HepG2 (cell line): ENCODE measurements around the gene CARMIL3. TPM values are rescaled to one million over a fixed set of nuclear protein-coding genes. Genes with fewer than 3 reads are reported as not detected.
A peak's percentile ranks its signal among the peaks of the same experiment; 100 is the strongest.
"Not testable (repeated sequence)": the region's sequence is repeated elsewhere in the genome, so short reads cannot be mapped to it uniquely, and the experiment has no call there.

ENCODE experiments used
- ATAC-seq: fragments of 200-7000 bp; cut with Tn5 transposase; 3 replicates; pipeline ENCODE4 v1.9.1; 2020; ENCODE audit warnings: mild to moderate bottlenecking, moderate library complexity
- BruUV-seq: library from RNA; stranded (reverse); fragments of 400-500 nt; replicated peaks from 2 replicates; lab custom pipeline; 2021; lab: Mats Ljungman, UMichigan
- CTCF ChIA-PET: fragments of 300-600 bp; formaldehyde crosslinking; extraction: SDS; loops from one replicate; lab custom pipeline; 2021; ENCODE audit warnings: low total read pairs, inconsistent platforms, low intra/inter-chr PET ratio; lab: Yijun Ruan, JAX
- POLR2A ChIA-PET: fragments of 350-600 bp; sonication (Branson Sonifier 250); formaldehyde crosslinking; loops from one replicate; lab custom pipeline; 2020; ENCODE audit warnings: antibody characterized with exemption, inconsistent platforms; lab: Yijun Ruan, JAX
- DNase-seq: peaks from one replicate; pipeline ENCODE4 v3.0.0-alpha.2; 2015; ENCODE audit warnings: low spot score
- FAIRE-seq: peaks from 3 replicates; lab custom pipeline; 2011; peaks lifted over from hg19 to GRCh38; lab: Jason Lieb, UNC
- H2AFZ ChIP-seq: one replicate; pipeline ENCODE4 v1.6.1; 2011; ENCODE audit warnings: low read length, inconsistent platforms
- H3K27ac ChIP-seq: fragments of 300-600 bp; 3 replicates; pipeline ENCODE4 v1.8.0; 2011; ENCODE audit warnings: mixed run types, mild to moderate bottlenecking, mixed read lengths, low read length, inconsistent platforms; ENCODE audit not compliant: insufficient read depth; ENCODE audit errors: extremely low read length
- H3K27me3 ChIP-seq, 2 experiments: fragments of 200-600 bp in 1 of 2; 2 replicates in 1 of 2; 3 replicates in 1 of 2; pipeline versions ENCODE4 v1.6.0 to v1.8.0; 2011; ENCODE audit warnings: low read length in 2 of 2, mild to moderate bottlenecking in 2 of 2, moderate library complexity in 2 of 2, inconsistent platforms in 1 of 2; ENCODE audit not compliant: insufficient read depth in 2 of 2, control insufficient read depth in 1 of 2
- H3K36me3 ChIP-seq, 2 experiments: fragments of 200-600 bp in 1 of 2; replicated peaks in 1 of 2; 2 replicates in 1 of 2; 3 replicates in 1 of 2; pipeline versions ENCODE4 v1.5.1 to v1.8.0; 2011; ENCODE audit warnings: low read length in 2 of 2, inconsistent platforms in 1 of 2; ENCODE audit not compliant: insufficient read depth in 2 of 2, control insufficient read depth in 1 of 2
- H3K4me1 ChIP-seq: 2 replicates; pipeline ENCODE4 v1.5.1; 2012; ENCODE audit warnings: low read length, inconsistent platforms; ENCODE audit not compliant: insufficient read depth
- H3K4me2 ChIP-seq: 2 replicates; pipeline ENCODE4 v1.6.0; 2011; ENCODE audit warnings: low read depth, low read length, inconsistent platforms
- H3K4me3 ChIP-seq, 3 experiments: fragments of 200-600 bp in 1 of 3; sonication (generic), shearing (Covaris generic) in 1 of 3; replicated peaks in 1 of 3; 2 replicates each; pipeline ENCODE4 v1.5.1; 2011 to 2016; ENCODE audit warnings: low read length in 3 of 3, inconsistent platforms in 2 of 3, low read depth in 2 of 3, mild to moderate bottlenecking in 2 of 3, control low read depth in 1 of 3, mixed read lengths in 1 of 3; ENCODE audit not compliant: insufficient read depth in 1 of 3
- H3K79me2 ChIP-seq: one replicate; pipeline ENCODE4 v1.6.1; 2011; ENCODE audit warnings: low read length, inconsistent platforms; ENCODE audit not compliant: insufficient read depth
- H3K9ac ChIP-seq: 2 replicates; pipeline ENCODE4 v1.6.0; 2011; ENCODE audit warnings: mild to moderate bottlenecking, low read depth, low read length, inconsistent platforms; ENCODE audit not compliant: insufficient read depth
- H3K9me3 ChIP-seq: 2 replicates; pipeline ENCODE4 v1.5.1; 2012; ENCODE audit warnings: mild to moderate bottlenecking, low read length
- H4K20me1 ChIP-seq: 2 replicates; pipeline ENCODE4 v1.6.0; 2011; ENCODE audit warnings: inconsistent platforms, mild to moderate bottlenecking, low read length, moderate library complexity; ENCODE audit not compliant: insufficient read depth
- ATF7-NPFF ChIP-seq: sonication (generic); formaldehyde crosslinking; IDR thresholded peaks from 2 replicates; pipeline ENCODE4 v1.8.1; 2023; ENCODE audit warnings: mild to moderate bottlenecking, low read depth, missing genetic modification reagents, moderate library complexity
- BRD4 ChIP-seq: sonication (generic); formaldehyde crosslinking; IDR thresholded peaks from 2 replicates; pipeline ENCODE4 v1.4.0; 2020; ENCODE audit warnings: missing genetic modification reagents
- POGK ChIP-seq: sonication (generic); formaldehyde crosslinking; conservative IDR thresholded peaks from 2 replicates; pipeline ENCODE4 v1.8.0; 2022; ENCODE audit warnings: mild to moderate bottlenecking, moderate library complexity, missing genetic modification reagents
- TCF7 ChIP-seq: sonication (generic); IDR thresholded peaks from 2 replicates; pipeline ENCODE4 v1.6.1; 2016; ENCODE audit warnings: antibody characterized with exemption, low read depth
- ZFP1 ChIP-seq: IDR thresholded peaks from 2 replicates; pipeline ENCODE4 v1.6.1; 2016
- ZKSCAN1 ChIP-seq: fragments of 150-350 bp; IDR thresholded peaks from 2 replicates; pipeline ENCODE4 v1.6.1; 2014; ENCODE audit warnings: low read length
- ZNF350 ChIP-seq: sonication (generic); formaldehyde crosslinking; IDR thresholded peaks from 2 replicates; pipeline ENCODE4 v1.4.0; 2020; ENCODE audit warnings: mild to moderate bottlenecking, low read depth, missing genetic modification reagents, borderline replicate concordance
- ZNF383 ChIP-seq: sonication (generic); formaldehyde crosslinking; IDR thresholded peaks from 2 replicates; pipeline ENCODE4 v1.4.0; 2020; ENCODE audit warnings: missing genetic modification reagents, mild to moderate bottlenecking, borderline replicate concordance
- ZNF446 ChIP-seq: sonication (generic); formaldehyde crosslinking; IDR thresholded peaks from 2 replicates; pipeline ENCODE4 v1.5.0; 2020; ENCODE audit warnings: mild to moderate bottlenecking, missing genetic modification reagents
- ZNF501 ChIP-seq: sonication (generic); formaldehyde crosslinking; IDR thresholded peaks from 2 replicates; pipeline ENCODE4 v1.5.1; 2020; ENCODE audit warnings: mild to moderate bottlenecking, moderate library complexity, missing genetic modification reagents
- ZNF747 ChIP-seq: sonication (generic); formaldehyde crosslinking; IDR thresholded peaks from 2 replicates; pipeline ENCODE4 v1.8.1; 2023; ENCODE audit warnings: missing genetic modification reagents, mild to moderate bottlenecking, borderline replicate concordance
- WGBS: methylation state at CpG from one replicate; pipeline ENCODE4 v1.1.6; 2017; ENCODE audit warnings: low lambda C conversion rate; 5-methylcytosine and 5-hydroxymethylcytosine counted together
- in situ Hi-C: cut with HindIII; loops from 2 replicates; pipeline ENCODE4 v1.10.0; 2017; ENCODE audit warnings: low pct_unique_long_range_greater_than_20kb; ENCODE audit not compliant: extremely low pct_ligation_motif_present
- intact Hi-C: fragments of 100-400 bp; cut with micrococcal nuclease; formaldehyde crosslinking; loops from one replicate; pipeline ENCODE4 v1.10.0; 2022; ENCODE audit not compliant: unreplicated experiment
- polyA plus RNA-seq, 8 experiments: library from polyadenylated mRNA; depleted of rRNA in 3 of 8; stranded (reverse) in 7 of 8; unstranded in 1 of 8; fragments of >200 nt; fragmentation: Illumina TruSeq in 4 of 8; extraction: Trizol in 4 of 8; gene quantifications; 2 replicates each; pipeline versions ENCODE4 v1.2.1 to v1.2.3, GENCODE V29; 2011 to 2016; ENCODE audit warnings: low read depth in 4 of 8, missing spikeins in 1 of 8, mixed read lengths in 1 of 8; ENCODE audit not compliant: insufficient read depth in 1 of 8
- total RNA-seq, 5 experiments: library from RNA; depleted of rRNA; stranded (reverse); fragments of >200 nt; fragmentation: Illumina TruSeq; extraction: Trizol; gene quantifications; 2 replicates each; pipeline ENCODE4 v1.2.3, GENCODE V29; 2016; ENCODE audit warnings: low read depth in 1 of 5
- TF ChIP-seq, protein P1 (sequence below): sonication (generic); formaldehyde crosslinking; IDR thresholded peaks from 2 replicates; pipeline ENCODE4 v1.8.1; 2023; ENCODE audit warnings: mild to moderate bottlenecking, missing genetic modification reagents, borderline replicate concordance
- TF ChIP-seq, protein P2 (sequence below): sonication (generic); formaldehyde crosslinking; IDR thresholded peaks from 2 replicates; pipeline ENCODE4 v1.4.0; 2020; ENCODE audit warnings: missing genetic modification reagents

CARMIL3 gene
- total and polyA plus RNA-seq, 2 of the 13 experiments (the other 11 are each of a cell fraction or from before 2014, with no cell fraction given), result 0.27 to 0.55 TPM

GRCh38 chr14:24036963-24037657 lies 14.7 kb upstream of the CARMIL3 start:
- Histone ChIP-seq H3K4me3 (peak overlapping the region in 1 of 3 experiments; percentile 68; a peak in 2 of 6 replicates), H3K4me2 (peak overlapping the region; percentile 77), H3K9ac (peak overlapping the region; percentile 51; the same call in 1 of the 2 replicates), H3K4me1 (peaks cover 43% of the 10 kb centered on the region)
- H2AFZ ChIP-seq, ATAC-seq, FAIRE-seq, BruUV-seq, H3K79me2 ChIP-seq, H3K9me3 ChIP-seq, DNase-seq, H3K36me3 ChIP-seq, H3K27ac ChIP-seq, H4K20me1 ChIP-seq, H3K27me3 ChIP-seq: not testable (repeated sequence)
- POLR2A ChIA-PET, result interaction anchor here (1.8 kb wide), 1 partner anchor 78 kb away, joined by 4 read pairs; the partner anchor contains the start of genes DCAF11 and NRL
- in situ Hi-C loops (loop anchor here (10.0 kb wide), 1 partner anchor 52 kb away; the partner anchor contains the start of gene DHRS4L2), intact Hi-C loops (loop anchor here (1.0 to 10.0 kb wide), 4 partner anchors 23 to 312 kb away; no protein-coding TSS in a partner anchor)
- 31% methylated on average over 10 of the region's 10 CpGs for WGBS
- CTCF ChIA-PET, result interaction anchor here (0.8 to 4.0 kb wide), 2 partner anchors 24 to 53 kb away, joined by 4 to 85 read pairs; no protein-coding TSS in a partner anchor
- TF ChIP-seq, protein P1, sequence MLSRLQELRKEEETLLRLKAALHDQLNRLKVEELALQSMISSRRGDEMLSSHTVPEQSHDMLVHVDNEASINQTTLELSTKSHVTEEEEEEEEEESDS (CRISPR knock-in tag), result 0 out of 2 replicates have a peak, but pooled peaks have one; percentile 4
- peak; percentile 10 for TF ChIP-seq ZNF350 (CRISPR knock-in tag)
- peak; percentile 5; the same call in 1 of the 2 replicates for TF ChIP-seq ZNF446 (CRISPR knock-in tag)
- TF ChIP-seq ZKSCAN1, result 0 out of 2 replicates have a peak, but pooled peaks have one; percentile 2
- 0 out of 2 replicates have a peak, but pooled peaks have one; percentile 5 for TF ChIP-seq ATF7-NPFF
- 0 out of 2 replicates have a peak, but pooled peaks have one; percentile 12 for TF ChIP-seq ZNF747 (CRISPR knock-in tag)
- TF ChIP-seq ZNF383 (CRISPR knock-in tag), result 0 out of 2 replicates have a peak, but pooled peaks have one; percentile 5
- TF ChIP-seq, protein P2, sequence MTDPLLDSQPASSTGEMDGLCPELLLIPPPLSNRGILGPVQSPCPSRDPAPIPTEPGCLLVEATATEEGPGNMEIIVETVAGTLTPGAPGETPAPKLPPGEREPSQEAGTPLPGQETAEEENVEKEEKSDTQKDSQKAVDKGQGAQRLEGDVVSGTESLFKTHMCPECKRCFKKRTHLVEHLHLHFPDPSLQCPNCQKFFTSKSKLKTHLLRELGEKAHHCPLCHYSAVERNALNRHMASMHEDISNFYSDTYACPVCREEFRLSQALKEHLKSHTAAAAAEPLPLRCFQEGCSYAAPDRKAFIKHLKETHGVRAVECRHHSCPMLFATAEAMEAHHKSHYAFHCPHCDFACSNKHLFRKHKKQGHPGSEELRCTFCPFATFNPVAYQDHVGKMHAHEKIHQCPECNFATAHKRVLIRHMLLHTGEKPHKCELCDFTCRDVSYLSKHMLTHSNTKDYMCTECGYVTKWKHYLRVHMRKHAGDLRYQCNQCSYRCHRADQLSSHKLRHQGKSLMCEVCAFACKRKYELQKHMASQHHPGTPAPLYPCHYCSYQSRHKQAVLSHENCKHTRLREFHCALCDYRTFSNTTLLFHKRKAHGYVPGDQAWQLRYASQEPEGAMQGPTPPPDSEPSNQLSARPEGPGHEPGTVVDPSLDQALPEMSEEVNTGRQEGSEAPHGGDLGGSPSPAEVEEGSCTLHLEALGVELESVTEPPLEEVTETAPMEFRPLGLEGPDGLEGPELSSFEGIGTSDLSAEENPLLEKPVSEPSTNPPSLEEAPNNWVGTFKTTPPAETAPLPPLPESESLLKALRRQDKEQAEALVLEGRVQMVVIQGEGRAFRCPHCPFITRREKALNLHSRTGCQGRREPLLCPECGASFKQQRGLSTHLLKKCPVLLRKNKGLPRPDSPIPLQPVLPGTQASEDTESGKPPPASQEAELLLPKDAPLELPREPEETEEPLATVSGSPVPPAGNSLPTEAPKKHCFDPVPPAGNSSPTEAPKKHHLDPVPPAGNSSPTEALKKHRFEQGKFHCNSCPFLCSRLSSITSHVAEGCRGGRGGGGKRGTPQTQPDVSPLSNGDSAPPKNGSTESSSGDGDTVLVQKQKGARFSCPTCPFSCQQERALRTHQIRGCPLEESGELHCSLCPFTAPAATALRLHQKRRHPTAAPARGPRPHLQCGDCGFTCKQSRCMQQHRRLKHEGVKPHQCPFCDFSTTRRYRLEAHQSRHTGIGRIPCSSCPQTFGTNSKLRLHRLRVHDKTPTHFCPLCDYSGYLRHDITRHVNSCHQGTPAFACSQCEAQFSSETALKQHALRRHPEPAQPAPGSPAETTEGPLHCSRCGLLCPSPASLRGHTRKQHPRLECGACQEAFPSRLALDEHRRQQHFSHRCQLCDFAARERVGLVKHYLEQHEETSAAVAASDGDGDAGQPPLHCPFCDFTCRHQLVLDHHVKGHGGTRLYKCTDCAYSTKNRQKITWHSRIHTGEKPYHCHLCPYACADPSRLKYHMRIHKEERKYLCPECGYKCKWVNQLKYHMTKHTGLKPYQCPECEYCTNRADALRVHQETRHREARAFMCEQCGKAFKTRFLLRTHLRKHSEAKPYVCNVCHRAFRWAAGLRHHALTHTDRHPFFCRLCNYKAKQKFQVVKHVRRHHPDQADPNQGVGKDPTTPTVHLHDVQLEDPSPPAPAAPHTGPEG, result peak; percentile 9
- peak; percentile 27; the same call in 1 of the 2 replicates for TF ChIP-seq BRD4 (CRISPR knock-in tag)
- 0 out of 2 replicates have a peak, but pooled peaks have one; percentile 4 for TF ChIP-seq POGK
- 0 out of 2 replicates have a peak, but pooled peaks have one; percentile 7 for TF ChIP-seq ZFP1
- peak; percentile 40 for TF ChIP-seq ZNF501 (CRISPR knock-in tag)
- 0 out of 2 replicates have a peak, but pooled peaks have one; percentile 4 for TF ChIP-seq TCF7
